HL-60 (cell line): ENCODE measurements around the gene ZNF213.
"Not testable (repeated sequence)": the region's sequence is repeated elsewhere in the genome, so short reads cannot be mapped to it uniquely, and the experiment has no call there.

Experiments
- CTCF ChIP-seq: IDR thresholded peaks from one replicate; pipeline ENCODE4 v1.5.1; 2011; ENCODE audit warnings: low read length, control low read depth, inconsistent platforms; ENCODE audit not compliant: insufficient read depth
- GABPA ChIP-seq: IDR thresholded peaks from 2 replicates; pipeline ENCODE4 v1.6.1; 2012; ENCODE audit warnings: low read depth
- POLR2AphosphoS5 ChIP-seq: IDR thresholded peaks from 2 replicates; pipeline ENCODE4 v1.6.1; 2012; ENCODE audit warnings: low read depth
- REST ChIP-seq: IDR thresholded peaks from 2 replicates; pipeline ENCODE4 v1.6.1; 2012; ENCODE audit warnings: low read depth; ENCODE audit not compliant: insufficient replicate concordance
- SPI1 ChIP-seq: IDR thresholded peaks from 2 replicates; pipeline ENCODE4 v1.6.1; 2012; ENCODE audit warnings: low read depth, mild to moderate bottlenecking, borderline replicate concordance

- TF ChIP-seq CTCF, POLR2AphosphoS5, GABPA, SPI1, REST: not testable (repeated sequence)
Observed at GRCh38 chr16:3139561-3139960, 4.7 kb downstream of the ZNF213 start.
